Colonic mucosa (tissue), 4 donors: ENCODE results near the gene SEMA5A. TPM values are rescaled to one million over a fixed set of nuclear protein-coding genes. Genes with fewer than 3 reads are reported as not detected.

Source experiments
- DNase-seq: peaks from one replicate; pipeline ENCODE4 v3.0.0-alpha.2; 2020
- H3K27ac ChIP-seq: fragments of 200-600 bp; one replicate; pipeline ENCODE4 v1.8.0; 2021
- H3K27me3 ChIP-seq: fragments of 200-600 bp; one replicate; pipeline ENCODE4 v1.8.0; 2021
- H3K36me3 ChIP-seq: fragments of 200-600 bp; one replicate; pipeline ENCODE4 v1.8.0; 2021
- H3K4me1 ChIP-seq: fragments of 200-600 bp; one replicate; pipeline ENCODE4 v1.8.0; 2021; ENCODE audit warnings: mild to moderate bottlenecking
- H3K4me3 ChIP-seq: fragments of 200-600 bp; one replicate; pipeline ENCODE4 v1.8.0; 2021
- H3K9ac ChIP-seq, 2 donors: one replicate each; pipeline ENCODE4 v1.7.0; 2013; ENCODE audit warnings: control low read depth in 2 of 2, low read depth in 2 of 2, low read length in 2 of 2
- H3K9me3 ChIP-seq: fragments of 200-600 bp; one replicate; pipeline ENCODE4 v1.8.0; 2021
- CTCF ChIP-seq: fragments of 200-600 bp; IDR thresholded peaks from one replicate; pipeline ENCODE4 v1.8.0; 2022; ENCODE audit warnings: antibody characterized with exemption, mild to moderate bottlenecking
- intact Hi-C: fragments of 100-400 bp; cut with DNase I; formaldehyde crosslinking; loops from one replicate; pipeline ENCODE4 v1.14.1; 2022
- total RNA-seq, 2 donors: library from RNA; stranded (reverse); fragmentation: NEBNext Ultra II Directional in 1 of 2; extraction: Animal tissue kit (Norgen Biotek cat#: 25700) in 1 of 2; gene quantifications; one replicate each; pipeline ENCODE4 v1.2.1, GENCODE V29; 2021
- donor health status: healthy.
- donor health status: DM: no; HTN: no; CAD: no.
- donor health status: DM: no; HTN: no; CAD: no.

SEMA5A gene
- total RNA-seq, 2 donors from 2014 or later = 23.3 to 32.7 TPM

- Histone ChIP-seq H3K9me3 (no peaks in the 10 kb centered on the region), H3K27ac (no peak overlapping the region), H3K9ac (no peak overlapping the region), H3K4me3 (no peak overlapping the region), H3K36me3 (no peaks in the 10 kb centered on the region), H3K4me1 (no peaks in the 10 kb centered on the region), H3K27me3 (no peaks in the 10 kb centered on the region)
- no peak for TF ChIP-seq CTCF
- no peak for DNase-seq
- intact Hi-C loops = no loop called here
Measured at GRCh38 chr5:9451037-9451436, 94.8 kb downstream of the SEMA5A start.

DNA sequence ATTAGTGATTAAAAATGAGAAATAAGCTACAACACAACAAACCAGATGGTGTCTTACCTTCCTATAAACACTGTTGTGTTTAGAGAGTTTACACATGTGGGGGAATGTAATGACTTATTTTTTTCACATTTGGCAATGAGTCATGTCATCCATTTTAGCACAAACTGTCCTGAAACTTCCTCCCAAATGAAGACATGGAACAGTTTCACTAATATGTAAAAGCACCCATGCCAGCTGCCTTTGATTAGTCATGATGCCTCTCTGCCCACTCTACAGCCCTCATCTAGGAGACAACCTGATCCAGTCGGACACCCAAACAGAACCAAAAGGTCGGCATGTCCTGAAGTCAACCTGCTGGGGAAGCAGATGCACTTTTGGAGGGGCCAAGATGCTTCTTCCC is 98.2 kb downstream of the SEMA5A start:
- Histone ChIP-seq H3K4me3 (no peak overlapping the region), H3K36me3 (no peaks in the 10 kb centered on the region), H3K27ac (no peak overlapping the region), H3K4me1 (no peaks in the 10 kb centered on the region), H3K27me3 (no peaks in the 10 kb centered on the region), H3K9ac (no peak overlapping the region), H3K9me3 (no peaks in the 10 kb centered on the region)
- no peak for TF ChIP-seq CTCF
- DNase-seq = no peak
- intact Hi-C loops = no loop called here

DNA sequence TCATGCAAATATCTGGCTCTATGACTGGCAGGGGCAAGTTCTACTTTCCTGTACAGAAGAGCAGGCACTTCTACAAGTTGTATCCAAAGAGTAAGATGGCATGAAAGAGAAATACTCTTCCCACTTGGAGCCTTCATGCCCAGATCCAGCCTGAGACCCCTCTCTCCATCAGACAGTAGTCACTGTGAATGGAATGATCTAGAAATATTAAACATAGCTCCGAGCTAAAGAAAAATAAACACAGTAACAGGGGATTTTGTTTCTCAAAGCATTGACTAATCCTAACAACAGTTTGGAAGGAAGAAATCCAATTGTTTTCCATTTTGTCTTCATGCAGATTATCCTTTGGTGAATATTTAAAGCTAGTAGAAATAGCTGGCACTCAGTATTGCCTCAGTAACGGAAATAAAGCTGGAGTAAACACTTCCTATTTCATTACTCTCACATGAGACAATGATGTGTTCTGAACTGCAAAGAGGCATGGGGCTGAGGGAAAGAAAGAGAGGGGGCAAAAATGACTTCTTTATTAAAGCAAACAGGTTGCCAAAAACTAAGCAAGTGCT is 100.0 kb downstream of the SEMA5A start:
- Histone ChIP-seq H3K27me3 (no peaks in the 10 kb centered on the region), H3K27ac (no peak overlapping the region), H3K4me3 (no peak overlapping the region), H3K36me3 (no peaks in the 10 kb centered on the region), H3K9me3 (no peaks in the 10 kb centered on the region), H3K9ac (no peak overlapping the region), H3K4me1 (no peaks in the 10 kb centered on the region)
- TF ChIP-seq CTCF = no peak
- intact Hi-C loops = no loop called here
- DNase-seq = no peak

DNA sequence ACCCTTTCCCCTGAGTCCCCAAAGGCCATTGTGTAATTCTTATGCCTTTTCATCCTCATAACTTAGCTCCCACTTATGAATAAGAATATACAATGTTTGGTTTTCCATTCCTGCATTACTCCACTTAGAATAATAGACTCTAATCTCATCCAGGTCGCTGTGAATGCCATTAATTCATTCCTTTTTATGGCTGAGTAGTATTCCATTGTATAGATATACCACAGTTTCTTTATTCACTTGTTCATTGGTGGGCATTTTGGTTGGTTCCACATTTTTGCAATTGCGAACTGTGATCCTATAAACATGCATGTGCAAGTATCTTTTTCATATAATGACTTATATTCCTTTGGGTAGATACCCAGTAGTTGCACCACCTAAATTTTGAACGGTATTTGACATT is 101.5 kb downstream of the SEMA5A start:
- intact Hi-C loops = no loop called here
- no peak for DNase-seq
- Histone ChIP-seq H3K36me3 (no peaks in the 10 kb centered on the region), H3K4me1 (no peaks in the 10 kb centered on the region), H3K9ac (no peak overlapping the region), H3K4me3 (no peak overlapping the region), H3K27me3 (no peaks in the 10 kb centered on the region), H3K9me3 (no peaks in the 10 kb centered on the region), H3K27ac (no peak overlapping the region)
- TF ChIP-seq CTCF = no peak

GRCh38 chr5:9441610-9442009 is 104.3 kb downstream of the SEMA5A start:
- Histone ChIP-seq H3K27ac (no peak overlapping the region), H3K9ac (no peak overlapping the region), H3K36me3 (no peaks in the 10 kb centered on the region), H3K4me1 (no peaks in the 10 kb centered on the region), H3K9me3 (no peaks in the 10 kb centered on the region), H3K27me3 (no peaks in the 10 kb centered on the region), H3K4me3 (no peak overlapping the region)
- intact Hi-C loops = no loop called here
- no peak for DNase-seq
- TF ChIP-seq CTCF = no peak
